Smooth muscle cell (in vitro differentiated cells): ENCODE results near the gene CRIP2. TPM values are rescaled to one million over a fixed set of nuclear protein-coding genes. Genes with fewer than 3 reads are reported as not detected.

ENCODE experiments used
- DNase-seq: peaks from one replicate; lab custom pipeline; 2025; ENCODE audit not compliant: unreplicated experiment; lab: John Stamatoyannopoulos, UW
- H2AFZ ChIP-seq: fragments of 200-600 bp; sonication (generic); 2 replicates; pipeline ENCODE4 v1.6.0; 2016; ENCODE audit warnings: antibody characterized with exemption, low read depth, mild to moderate bottlenecking
- H3F3A ChIP-seq: fragments of 200-600 bp; sonication (generic); 2 replicates; pipeline ENCODE4 v1.6.0; 2017; ENCODE audit warnings: antibody characterized with exemption, low read depth
- H3K27ac ChIP-seq: fragments of 200-600 bp; sonication (generic); 2 replicates; pipeline ENCODE4 v1.5.1; 2016; ENCODE audit warnings: low read depth, mild to moderate bottlenecking
- H3K27me3 ChIP-seq: fragments of 200-600 bp; sonication (generic); 2 replicates; pipeline ENCODE4 v1.6.1; 2016; ENCODE audit warnings: low read depth, mild to moderate bottlenecking
- H3K36me3 ChIP-seq: fragments of 200-600 bp; sonication (generic); 2 replicates; pipeline ENCODE4 v1.5.1; 2016; ENCODE audit warnings: low read depth
- H3K4me1 ChIP-seq: fragments of 200-600 bp; sonication (generic); 2 replicates; pipeline ENCODE4 v1.5.1; 2016; ENCODE audit warnings: low read depth
- H3K4me2 ChIP-seq: fragments of 200-600 bp; sonication (generic); 2 replicates; pipeline ENCODE4 v1.6.0; 2016; ENCODE audit warnings: mild to moderate bottlenecking
- H3K4me3 ChIP-seq: fragments of 200-600 bp; sonication (generic); 2 replicates; pipeline ENCODE4 v1.5.1; 2016; ENCODE audit warnings: mild to moderate bottlenecking
- H3K79me2 ChIP-seq: fragments of 200-600 bp; sonication (generic); 2 replicates; pipeline ENCODE4 v1.6.0; 2016; ENCODE audit warnings: low read depth, mild to moderate bottlenecking
- H3K9ac ChIP-seq: fragments of 200-600 bp; sonication (generic); 2 replicates; pipeline ENCODE4 v1.6.0; 2016; ENCODE audit warnings: low read depth
- H3K9me3 ChIP-seq: fragments of 200-600 bp; sonication (generic); replicated peaks from 2 replicates; pipeline ENCODE4 v1.5.1; 2016; ENCODE audit warnings: low read depth
- H4K20me1 ChIP-seq: fragments of 200-600 bp; sonication (generic); 2 replicates; pipeline ENCODE4 v1.6.0; 2016; ENCODE audit warnings: low read depth
- WGBS: methylation state at CpG from one replicate; pipeline ENCODE4 v1.1.7; 2016; ENCODE audit warnings: low lambda C conversion rate; 5-methylcytosine and 5-hydroxymethylcytosine counted together
- polyA plus RNA-seq: library from polyadenylated mRNA; unstranded; fragments of >200 nt; fragmentation: Nextera tagmentation; extraction: Ambion mirVana; gene quantifications from 2 replicates; pipeline ENCODE4 v1.2.1, GENCODE V29; 2016
- total RNA-seq: library from RNA; depleted of rRNA; stranded (reverse); fragments of >200 nt; gene quantifications from 2 replicates; pipeline ENCODE4 v1.2.3, GENCODE V29; 2014
- TF ChIP-seq, protein P1 (sequence below): fragments of 200-600 bp; sonication (generic); IDR thresholded peaks from 2 replicates; pipeline ENCODE4 v1.5.1; 2017; ENCODE audit warnings: borderline replicate concordance, mild to moderate bottlenecking, antibody characterized with exemption; ENCODE audit not compliant: insufficient read depth, poor library complexity, severe bottlenecking

Gene CRIP2
- total and polyA plus RNA-seq, 2 experiments from 2014 or later, result 14.1 to 38.1 TPM

DNA sequence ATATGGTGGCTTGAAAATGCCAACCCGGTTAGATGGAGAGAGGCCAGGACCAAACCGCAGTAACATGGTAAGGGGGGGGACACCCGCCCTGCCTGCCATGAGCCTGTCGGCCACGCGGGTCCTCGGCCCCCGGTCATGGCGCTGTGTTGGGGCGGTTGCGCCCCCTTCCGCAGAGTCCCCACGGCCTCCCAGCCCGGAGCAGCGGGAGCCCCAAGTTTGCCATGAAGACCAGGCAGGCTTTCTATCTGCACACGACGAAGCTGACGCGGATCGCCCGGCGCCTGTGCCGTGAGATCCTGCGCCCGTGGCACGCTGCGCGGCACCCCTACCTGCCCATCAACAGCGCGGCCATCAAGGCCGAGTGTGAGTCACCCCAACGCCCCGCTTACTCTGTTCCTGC is 10.1 kb upstream of the CRIP2 start:
- Histone ChIP-seq H3K27ac (no peak overlapping the region), H4K20me1 (peaks cover 4% of the 10 kb centered on the region), H3K9me3 (no peaks in the 10 kb centered on the region), H3K9ac (no peak overlapping the region), H3K27me3 (no peaks in the 10 kb centered on the region), H3K36me3 (no peaks in the 10 kb centered on the region), H3K4me1 (no peaks in the 10 kb centered on the region), H3K4me2 (no peak overlapping the region), H3K4me3 (no peak overlapping the region), H3K79me2 (no peaks in the 10 kb centered on the region), H3F3A (no peaks in the 10 kb centered on the region), H2AFZ (no peak overlapping the region)
- no peak for DNase-seq
- TF ChIP-seq, protein P1, sequence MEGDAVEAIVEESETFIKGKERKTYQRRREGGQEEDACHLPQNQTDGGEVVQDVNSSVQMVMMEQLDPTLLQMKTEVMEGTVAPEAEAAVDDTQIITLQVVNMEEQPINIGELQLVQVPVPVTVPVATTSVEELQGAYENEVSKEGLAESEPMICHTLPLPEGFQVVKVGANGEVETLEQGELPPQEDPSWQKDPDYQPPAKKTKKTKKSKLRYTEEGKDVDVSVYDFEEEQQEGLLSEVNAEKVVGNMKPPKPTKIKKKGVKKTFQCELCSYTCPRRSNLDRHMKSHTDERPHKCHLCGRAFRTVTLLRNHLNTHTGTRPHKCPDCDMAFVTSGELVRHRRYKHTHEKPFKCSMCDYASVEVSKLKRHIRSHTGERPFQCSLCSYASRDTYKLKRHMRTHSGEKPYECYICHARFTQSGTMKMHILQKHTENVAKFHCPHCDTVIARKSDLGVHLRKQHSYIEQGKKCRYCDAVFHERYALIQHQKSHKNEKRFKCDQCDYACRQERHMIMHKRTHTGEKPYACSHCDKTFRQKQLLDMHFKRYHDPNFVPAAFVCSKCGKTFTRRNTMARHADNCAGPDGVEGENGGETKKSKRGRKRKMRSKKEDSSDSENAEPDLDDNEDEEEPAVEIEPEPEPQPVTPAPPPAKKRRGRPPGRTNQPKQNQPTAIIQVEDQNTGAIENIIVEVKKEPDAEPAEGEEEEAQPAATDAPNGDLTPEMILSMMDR, result no peak
- 93% methylated on average over 33 of the region's 33 CpGs for WGBS

GRCh38 chr14:105465209-105466031 is 9.2 kb upstream of the CRIP2 start:
- H3K4me1 ChIP-seq, result no peaks in the 10 kb centered on the region
- no peak overlapping the region for H2AFZ ChIP-seq
- DNase-seq, result no peak
- H4K20me1 ChIP-seq, result peaks cover 4% of the 10 kb centered on the region
- no peak overlapping the region for H3K27ac ChIP-seq
- H3K4me3 ChIP-seq, result no peak overlapping the region
- no peak overlapping the region for H3K9ac ChIP-seq
- H3K4me2 ChIP-seq, result no peak overlapping the region
- 79% methylated on average over 19 of the region's 20 CpGs for WGBS
- H3K9me3 ChIP-seq, result no peaks in the 10 kb centered on the region
- H3K36me3 ChIP-seq, result no peaks in the 10 kb centered on the region
- H3K27me3 ChIP-seq, result no peaks in the 10 kb centered on the region
- no peaks in the 10 kb centered on the region for H3F3A ChIP-seq
- no peaks in the 10 kb centered on the region for H3K79me2 ChIP-seq
- TF ChIP-seq, protein P1, result no peak

DNA sequence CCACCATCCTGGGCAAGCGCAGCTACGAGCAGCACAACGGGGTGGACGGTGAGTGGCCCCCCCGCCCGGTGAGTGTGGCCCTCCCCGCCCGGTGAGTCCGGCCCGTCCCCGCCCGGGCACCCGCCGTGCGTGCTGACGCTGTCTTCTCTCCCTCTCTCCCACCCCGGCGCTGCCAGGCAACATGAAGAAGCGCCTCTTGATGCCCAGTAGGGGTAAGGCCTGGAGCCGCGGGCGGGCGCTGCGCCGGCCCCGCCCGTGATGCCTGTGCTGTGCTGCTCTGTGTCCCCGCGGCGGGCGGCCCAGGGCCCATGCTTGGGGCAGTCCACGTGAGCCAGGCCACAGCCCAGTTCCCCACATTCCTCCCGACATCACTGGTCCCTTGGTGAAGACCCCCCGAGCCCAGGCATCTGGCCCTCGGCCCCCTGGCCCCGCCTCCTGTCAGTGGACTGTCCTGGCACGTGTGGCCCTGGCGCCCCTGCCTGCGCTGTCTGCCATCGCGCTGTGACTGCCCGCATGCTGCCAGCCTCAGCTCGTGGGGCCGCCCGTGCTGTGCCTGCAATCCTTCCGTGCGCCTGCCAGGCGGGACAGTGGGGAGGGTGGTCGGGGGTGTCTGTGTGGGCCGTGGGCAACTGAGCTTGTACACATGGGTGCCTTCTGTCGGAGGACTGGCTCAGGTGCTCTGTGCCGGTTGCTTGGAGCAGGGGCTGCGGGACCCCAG is 7.9 kb upstream of the CRIP2 start:
- no peak overlapping the region for H2AFZ ChIP-seq
- TF ChIP-seq, protein P1, result no peak
- H3K4me3 ChIP-seq, result no peak overlapping the region
- DNase-seq, result no peak
- H3K27ac ChIP-seq, result no peak overlapping the region
- 98% methylated on average over 44 of the region's 53 CpGs for WGBS
- no peaks in the 10 kb centered on the region for H3K9me3 ChIP-seq
- H3K36me3 ChIP-seq, result no peaks in the 10 kb centered on the region
- H3K4me2 ChIP-seq, result no peak overlapping the region
- no peak overlapping the region for H3K9ac ChIP-seq
- H3F3A ChIP-seq, result no peaks in the 10 kb centered on the region
- no peaks in the 10 kb centered on the region for H3K4me1 ChIP-seq
- H4K20me1 ChIP-seq, result peaks cover 10% of the 10 kb centered on the region
- no peaks in the 10 kb centered on the region for H3K27me3 ChIP-seq
- no peaks in the 10 kb centered on the region for H3K79me2 ChIP-seq
